HCT116 (cell line): Measurements from ENCODE around the gene GRID2. TPM values are rescaled to one million over a fixed set of nuclear protein-coding genes. Genes with fewer than 3 reads are reported as not detected.

Experiments
- ATAC-seq: fragments of 200-7000 bp; cut with Tn5 transposase; 2 replicates; pipeline ENCODE4 v1.9.1; 2020; ENCODE audit warnings: mild to moderate bottlenecking, moderate library complexity
- BruUV-seq: library from RNA; stranded (reverse); fragments of 400-500 nt; replicated peaks from 2 replicates; lab custom pipeline; 2021; lab: Mats Ljungman, UMichigan
- CTCF ChIA-PET: fragments of 300-600 bp; sonication (Branson Sonifier 250); formaldehyde crosslinking; loops from one replicate; lab custom pipeline; 2021; ENCODE audit warnings: antibody characterized with exemption; lab: Charles Lee
- POLR2A ChIA-PET: fragments of 300-600, 350-600 bp; sonication (Branson Sonifier 250); formaldehyde crosslinking; loops from one replicate; lab custom pipeline; 2021; ENCODE audit warnings: antibody characterized with exemption; lab: Charles Lee
- RAD21 ChIA-PET, 2 experiments: fragments of 300-600 bp; sonication (Branson Sonifier 250); formaldehyde crosslinking; loops; one replicate each; lab custom pipeline; 2023; ENCODE audit warnings: low total read pairs in 2 of 2; ENCODE audit not compliant: uncharacterized antibody in 2 of 2, unreplicated experiment in 2 of 2, low non-redundant PET in 1 of 2; lab: Charles Lee
- DNase-seq: peaks from one replicate; pipeline ENCODE4 v3.0.0-alpha.2; 2010; ENCODE audit warnings: low read depth, low spot score
- H2AFZ ChIP-seq: fragments of 200-600 bp; shearing (Covaris generic), sonication (generic); 2 replicates; pipeline ENCODE4 v1.6.1; 2017; ENCODE audit warnings: low read depth, mixed run types, mixed read lengths, antibody characterized with exemption, low read length; ENCODE audit not compliant: poor library complexity, severe bottlenecking
- H3K27ac ChIP-seq: 2 replicates; pipeline ENCODE4 v1.5.1; 2012; ENCODE audit warnings: low read depth, low read length
- H3K27me3 ChIP-seq: fragments of 200-600 bp; sonication (generic); 2 replicates; pipeline ENCODE4 v1.6.1; 2016; ENCODE audit warnings: mixed run types, low read length, mixed read lengths; ENCODE audit not compliant: insufficient read depth
- H3K36me3 ChIP-seq, 2 experiments: fragments of 200-500 bp in 1 of 2; fragments of 200-600 bp in 1 of 2; sonication (Bioruptor generic) in 1 of 2; sonication (generic) in 1 of 2; 2 replicates each; pipeline versions ENCODE4 v1.5.1 to v1.6.1; 2014 to 2016; ENCODE audit warnings: low read length in 2 of 2, inconsistent platforms in 1 of 2, mixed read lengths in 1 of 2, mixed run types in 1 of 2; ENCODE audit not compliant: insufficient read depth in 2 of 2, control insufficient read depth in 1 of 2
- H3K4me1 ChIP-seq, 2 experiments: fragments of 200-600 bp in 1 of 2; sonication (generic) in 1 of 2; 2 replicates each; pipeline versions ENCODE4 v1.5.1 to v1.6.1; 2012 to 2017; ENCODE audit warnings: low read length in 2 of 2, inconsistent platforms in 1 of 2, mild to moderate bottlenecking in 1 of 2, mixed read lengths in 1 of 2, mixed run types in 1 of 2, moderate library complexity in 1 of 2; ENCODE audit not compliant: insufficient read depth in 2 of 2, control insufficient read depth in 1 of 2
- H3K4me2 ChIP-seq: fragments of 200-600 bp; sonication (generic); 2 replicates; pipeline ENCODE4 v1.6.1; 2017; ENCODE audit warnings: mixed run types, low read length, mixed read lengths
- H3K4me3 ChIP-seq, 2 experiments: fragments of 200-600 bp in 1 of 2; sonication (generic) in 1 of 2; replicated peaks in 1 of 2; 2 replicates each; pipeline ENCODE4 v1.5.1; 2011 to 2016; ENCODE audit warnings: low read length in 2 of 2, control low read depth in 1 of 2, low read depth in 1 of 2, mild to moderate bottlenecking in 1 of 2, mixed read lengths in 1 of 2, mixed run types in 1 of 2
- H3K79me2 ChIP-seq: fragments of 200-600 bp; sonication (generic); 2 replicates; pipeline ENCODE4 v1.6.1; 2017; ENCODE audit warnings: mild to moderate bottlenecking, mixed run types, low read length, moderate library complexity, mixed read lengths; ENCODE audit not compliant: insufficient read depth
- H3K9ac ChIP-seq: fragments of 200-600 bp; sonication (generic); 2 replicates; pipeline ENCODE4 v1.6.1; 2016; ENCODE audit warnings: low read length, mixed read lengths
- H3K9me2 ChIP-seq: fragments of 200-600 bp; sonication (generic), shearing (Covaris generic); 2 replicates; pipeline ENCODE4 v1.6.1; 2017; ENCODE audit warnings: mixed run types, mild to moderate bottlenecking, moderate library complexity; ENCODE audit not compliant: insufficient read depth
- H3K9me3 ChIP-seq, 2 experiments: fragments of 200-500 bp in 1 of 2; fragments of 200-600 bp in 1 of 2; sonication (Bioruptor generic) in 1 of 2; sonication (generic) in 1 of 2; 2 replicates each; pipeline ENCODE4 v1.6.1; 2014 to 2017; ENCODE audit warnings: low read length in 2 of 2, mixed read lengths in 2 of 2, inconsistent platforms in 1 of 2, low read depth in 1 of 2, mild to moderate bottlenecking in 1 of 2, mixed run types in 1 of 2, moderate library complexity in 1 of 2; ENCODE audit not compliant: control insufficient read depth in 1 of 2, insufficient read depth in 1 of 2
- H4K20me1 ChIP-seq: fragments of 200-600 bp; sonication (generic), shearing (Covaris generic); 2 replicates; pipeline ENCODE4 v1.6.1; 2017; ENCODE audit warnings: mixed run types, mild to moderate bottlenecking, moderate library complexity; ENCODE audit not compliant: insufficient read depth
- CEBPB ChIP-seq: IDR thresholded peaks from 2 replicates; pipeline ENCODE4 v1.6.1; 2012; ENCODE audit warnings: low read depth
- EGR1 ChIP-seq: IDR thresholded peaks from 2 replicates; pipeline ENCODE4 v1.6.1; 2012; ENCODE audit warnings: low read depth
- ELF1 ChIP-seq: IDR thresholded peaks from 2 replicates; pipeline ENCODE4 v1.6.1; 2012; ENCODE audit warnings: low read depth, borderline replicate concordance
- EZH2phosphoT487 ChIP-seq: fragments of 200-600 bp; IDR thresholded peaks from 2 replicates; pipeline ENCODE4 v1.6.1; 2018; ENCODE audit warnings: antibody characterized with exemption, borderline replicate concordance
- RAD21 ChIP-seq: IDR thresholded peaks from 2 replicates; pipeline ENCODE4 v1.6.1; 2012; ENCODE audit warnings: low read depth, mild to moderate bottlenecking
- SIN3A ChIP-seq: IDR thresholded peaks from 2 replicates; pipeline ENCODE4 v1.6.1; 2012; ENCODE audit warnings: low read depth
- SP1 ChIP-seq: IDR thresholded peaks from 2 replicates; pipeline ENCODE4 v1.6.1; 2012; ENCODE audit warnings: low read depth
- YY1 ChIP-seq: IDR thresholded peaks from 2 replicates; pipeline ENCODE4 v1.6.1; 2011; ENCODE audit warnings: low read length, low read depth, moderate library complexity, mild to moderate bottlenecking; ENCODE audit not compliant: insufficient replicate concordance; ENCODE audit errors: extremely low read depth
- ZFX ChIP-seq: fragments of 450-650 bp; IDR thresholded peaks from 2 replicates; pipeline ENCODE4 v1.6.1; 2017
- ZNF274 ChIP-seq: fragments of 200-500 bp; sonication (Bioruptor generic); IDR thresholded peaks from 2 replicates; pipeline ENCODE4 v1.6.1; 2014; ENCODE audit warnings: mild to moderate bottlenecking, low read depth, low read length, inconsistent platforms
- intact Hi-C: fragments of 100-400 bp; cut with micrococcal nuclease; formaldehyde crosslinking; loops from 2 replicates; pipeline ENCODE4 v1.10.0; 2022
- total RNA-seq: library from RNA; stranded (reverse); gene quantifications from one replicate; pipeline ENCODE4 v1.2.1, GENCODE V29; 2021; ENCODE audit not compliant: unreplicated experiment
- TF ChIP-seq, protein P1 (sequence below): IDR thresholded peaks from 2 replicates; pipeline ENCODE4 v1.6.1; 2011; ENCODE audit warnings: mild to moderate bottlenecking, low read length, moderate library complexity; ENCODE audit not compliant: insufficient replicate concordance; ENCODE audit errors: extremely low read depth
- TF ChIP-seq, protein P2 (sequence below): IDR thresholded peaks from 2 replicates; pipeline ENCODE4 v1.6.1; 2012; ENCODE audit warnings: low read depth
- TF ChIP-seq, protein P3 (sequence below): IDR thresholded peaks from 2 replicates; pipeline ENCODE4 v1.6.1; 2012

GRID2 gene
- total RNA-seq, 1 experiment from 2014 or later: not detected

DNA sequence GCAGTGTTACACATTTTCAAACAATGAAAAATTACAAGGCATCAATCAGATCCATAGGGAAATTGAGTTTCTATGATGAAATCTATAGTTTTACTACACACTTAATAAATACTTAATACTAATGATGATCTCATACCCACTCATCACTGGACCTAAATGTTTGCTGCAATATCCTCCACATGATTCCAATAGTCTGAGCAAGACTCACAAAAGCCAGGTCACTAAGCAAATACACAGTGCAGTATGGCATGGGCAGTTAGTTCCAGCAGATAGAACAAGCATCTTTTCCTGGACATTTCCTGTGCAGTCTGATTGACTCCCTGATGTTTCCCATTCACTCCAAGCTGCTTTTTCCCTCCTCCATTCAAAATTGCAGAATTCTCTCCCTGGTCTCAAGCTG is 1415.8 kb downstream of the GRID2 start:
- Histone ChIP-seq H3K9ac (no peak overlapping the region), H3K4me3 (no peak overlapping the region), H3K9me2 (no peaks in the 10 kb centered on the region), H3K4me1 (no peaks in the 10 kb centered on the region), H3K9me3 (no peaks in the 10 kb centered on the region), H3K79me2 (no peaks in the 10 kb centered on the region), H3K36me3 (no peaks in the 10 kb centered on the region), H3K27me3 (no peaks in the 10 kb centered on the region), H2AFZ (no peak overlapping the region), H3K27ac (no peak overlapping the region), H4K20me1 (no peaks in the 10 kb centered on the region), H3K4me2 (no peak overlapping the region)
- ChIA-PET POLR2A (no interaction called here), RAD21 (no interaction called here), CTCF (no interaction called here)
- intact Hi-C loops: no loop called here
- DNase-seq: no peak
- BruUV-seq: no TSS peak
- ATAC-seq: no peak
- TF ChIP-seq ELF1 (no peak), EGR1 (no peak), ZNF274 (no peak), RAD21 (no peak), SIN3A (no peak), CEBPB (no peak), ZFX (no peak), YY1 (no peak), EZH2phosphoT487 (no peak), SP1 (no peak)
- TF ChIP-seq, protein P1, sequence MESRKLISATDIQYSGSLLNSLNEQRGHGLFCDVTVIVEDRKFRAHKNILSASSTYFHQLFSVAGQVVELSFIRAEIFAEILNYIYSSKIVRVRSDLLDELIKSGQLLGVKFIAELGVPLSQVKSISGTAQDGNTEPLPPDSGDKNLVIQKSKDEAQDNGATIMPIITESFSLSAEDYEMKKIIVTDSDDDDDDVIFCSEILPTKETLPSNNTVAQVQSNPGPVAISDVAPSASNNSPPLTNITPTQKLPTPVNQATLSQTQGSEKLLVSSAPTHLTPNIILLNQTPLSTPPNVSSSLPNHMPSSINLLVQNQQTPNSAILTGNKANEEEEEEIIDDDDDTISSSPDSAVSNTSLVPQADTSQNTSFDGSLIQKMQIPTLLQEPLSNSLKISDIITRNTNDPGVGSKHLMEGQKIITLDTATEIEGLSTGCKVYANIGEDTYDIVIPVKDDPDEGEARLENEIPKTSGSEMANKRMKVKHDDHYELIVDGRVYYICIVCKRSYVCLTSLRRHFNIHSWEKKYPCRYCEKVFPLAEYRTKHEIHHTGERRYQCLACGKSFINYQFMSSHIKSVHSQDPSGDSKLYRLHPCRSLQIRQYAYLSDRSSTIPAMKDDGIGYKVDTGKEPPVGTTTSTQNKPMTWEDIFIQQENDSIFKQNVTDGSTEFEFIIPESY: no peak
- TF ChIP-seq, protein P2, sequence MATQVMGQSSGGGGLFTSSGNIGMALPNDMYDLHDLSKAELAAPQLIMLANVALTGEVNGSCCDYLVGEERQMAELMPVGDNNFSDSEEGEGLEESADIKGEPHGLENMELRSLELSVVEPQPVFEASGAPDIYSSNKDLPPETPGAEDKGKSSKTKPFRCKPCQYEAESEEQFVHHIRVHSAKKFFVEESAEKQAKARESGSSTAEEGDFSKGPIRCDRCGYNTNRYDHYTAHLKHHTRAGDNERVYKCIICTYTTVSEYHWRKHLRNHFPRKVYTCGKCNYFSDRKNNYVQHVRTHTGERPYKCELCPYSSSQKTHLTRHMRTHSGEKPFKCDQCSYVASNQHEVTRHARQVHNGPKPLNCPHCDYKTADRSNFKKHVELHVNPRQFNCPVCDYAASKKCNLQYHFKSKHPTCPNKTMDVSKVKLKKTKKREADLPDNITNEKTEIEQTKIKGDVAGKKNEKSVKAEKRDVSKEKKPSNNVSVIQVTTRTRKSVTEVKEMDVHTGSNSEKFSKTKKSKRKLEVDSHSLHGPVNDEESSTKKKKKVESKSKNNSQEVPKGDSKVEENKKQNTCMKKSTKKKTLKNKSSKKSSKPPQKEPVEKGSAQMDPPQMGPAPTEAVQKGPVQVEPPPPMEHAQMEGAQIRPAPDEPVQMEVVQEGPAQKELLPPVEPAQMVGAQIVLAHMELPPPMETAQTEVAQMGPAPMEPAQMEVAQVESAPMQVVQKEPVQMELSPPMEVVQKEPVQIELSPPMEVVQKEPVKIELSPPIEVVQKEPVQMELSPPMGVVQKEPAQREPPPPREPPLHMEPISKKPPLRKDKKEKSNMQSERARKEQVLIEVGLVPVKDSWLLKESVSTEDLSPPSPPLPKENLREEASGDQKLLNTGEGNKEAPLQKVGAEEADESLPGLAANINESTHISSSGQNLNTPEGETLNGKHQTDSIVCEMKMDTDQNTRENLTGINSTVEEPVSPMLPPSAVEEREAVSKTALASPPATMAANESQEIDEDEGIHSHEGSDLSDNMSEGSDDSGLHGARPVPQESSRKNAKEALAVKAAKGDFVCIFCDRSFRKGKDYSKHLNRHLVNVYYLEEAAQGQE: no peak
- TF ChIP-seq, protein P3, sequence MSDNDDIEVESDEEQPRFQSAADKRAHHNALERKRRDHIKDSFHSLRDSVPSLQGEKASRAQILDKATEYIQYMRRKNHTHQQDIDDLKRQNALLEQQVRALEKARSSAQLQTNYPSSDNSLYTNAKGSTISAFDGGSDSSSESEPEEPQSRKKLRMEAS: no peak
